Endometrial microvascular endothelial cells (primary cell): ENCODE results near the gene IL24. TPM values are rescaled to one million over a fixed set of nuclear protein-coding genes. Genes with fewer than 3 reads are reported as not detected.
"Not testable (repeated sequence)": the region's sequence is repeated elsewhere in the genome, so short reads cannot be mapped to it uniquely, and the experiment has no call there.

ENCODE experiments used
- in situ Hi-C: cut with HindIII; loops from 2 replicates; pipeline ENCODE4 v1.10.0; 2017; ENCODE audit warnings: low sequenced_read_pairs, low pct_unique_long_range_greater_than_20kb; ENCODE audit errors: inconsistent ontology term
- total RNA-seq: library from RNA; depleted of rRNA; stranded (reverse); fragments of >200 nt; gene quantifications from one replicate; pipeline ENCODE4 v1.2.3, GENCODE V29; 2015; ENCODE audit errors: inconsistent ontology term

The IL24 gene
- total RNA-seq, 1 donor from 2014 or later, result not detected

- in situ Hi-C loops, result no loop called here
Observed at GRCh38 chr1:206918076-206918475, 20.8 kb downstream of the IL24 start.

GRCh38 chr1:206921772-206922265 lies 24.6 kb downstream of the IL24 start, which contains the start of gene FCMR:
Gene FCMR (minus strand): TSS chr1:206921941. CDS start chr1:206921854, 87 bp downstream.
- in situ Hi-C loops, result no loop called here

- in situ Hi-C loops, result no loop called here
Observed at GRCh38 chr1:206922524-206922923, 25.3 kb downstream of the IL24 start.

- in situ Hi-C loops, result no loop called here
Observed at GRCh38 chr1:206923009-206923960, 26.0 kb downstream of the IL24 start.

- in situ Hi-C loops, result not testable (repeated sequence)
Observed at GRCh38 chr1:206923961-206924557, 26.8 kb downstream of the IL24 start.

- in situ Hi-C loops, result no loop called here
Observed at GRCh38 chr1:206924592-206925105, 27.4 kb downstream of the IL24 start.

GRCh38 chr1:206925106-206925736 lies 28.0 kb downstream of the IL24 start:
- in situ Hi-C loops, result no loop called here

- in situ Hi-C loops, result no loop called here
Observed at GRCh38 chr1:206926286-206926685, 29.0 kb downstream of the IL24 start.

- in situ Hi-C loops, result no loop called here
Observed at GRCh38 chr1:206929524-206929923, 32.3 kb downstream of the IL24 start.

- in situ Hi-C loops, result no loop called here
Observed at GRCh38 chr1:206930210-206930798, 33.1 kb downstream of the IL24 start.

- in situ Hi-C loops, result no loop called here
Observed at GRCh38 chr1:206931709-206932108, 34.5 kb downstream of the IL24 start.

GRCh38 chr1:206932177-206932576 lies 34.9 kb downstream of the IL24 start:
- in situ Hi-C loops, result no loop called here

GRCh38 chr1:206933333-206933945 lies 36.2 kb downstream of the IL24 start:
- in situ Hi-C loops, result no loop called here

- in situ Hi-C loops, result no loop called here
Observed at GRCh38 chr1:206935491-206936067, 38.3 kb downstream of the IL24 start.

- in situ Hi-C loops, result no loop called here
Observed at GRCh38 chr1:206937425-206937824, 40.2 kb downstream of the IL24 start.

GRCh38 chr1:206939131-206939530 lies 41.9 kb downstream of the IL24 start:
- in situ Hi-C loops, result no loop called here

GRCh38 chr1:206939841-206940587 lies 42.8 kb downstream of the IL24 start:
- in situ Hi-C loops, result no loop called here

GRCh38 chr1:206940588-206940936 lies 43.3 kb downstream of the IL24 start:
- in situ Hi-C loops, result no loop called here
